Fibroblast of peridontal ligament (primary cell): ENCODE results near the gene DHRS9.
"Not testable (repeated sequence)": the region's sequence is repeated elsewhere in the genome, so short reads cannot be mapped to it uniquely, and the experiment has no call there.

Experiments
- DNase-seq: peaks from one replicate; pipeline ENCODE4 v3.0.0-alpha.2; 2010; ENCODE audit errors: extremely low read depth

The DHRS9 gene

DNA sequence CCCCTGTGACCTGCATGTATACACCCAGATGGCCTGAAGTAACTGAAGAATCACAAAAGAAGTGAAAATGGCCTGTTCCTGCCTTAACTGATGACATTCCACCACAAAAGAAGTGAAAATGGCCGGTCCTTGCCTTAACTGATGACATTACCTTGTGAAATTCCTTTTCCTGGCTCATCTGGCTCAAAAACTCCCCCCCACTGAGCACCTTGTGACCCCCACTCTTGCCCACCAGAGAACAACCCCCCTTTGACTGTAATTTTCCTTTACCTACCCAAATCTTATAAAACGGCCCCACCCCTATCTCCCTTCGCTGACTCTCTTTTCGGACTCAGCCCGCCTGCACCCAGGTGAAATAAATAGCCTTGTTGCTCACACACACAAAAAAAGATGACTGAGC lies 67.1 kb downstream of the DHRS9 start:
- not testable (repeated sequence) for DNase-seq

- DNase-seq: no peak
These were observed 67.6 kb downstream of the DHRS9 start for GRCh38 chr2:169136885-169137534.

GRCh38 chr2:169137924-169138323 lies 68.6 kb downstream of the DHRS9 start:
- no peak for DNase-seq

DNA sequence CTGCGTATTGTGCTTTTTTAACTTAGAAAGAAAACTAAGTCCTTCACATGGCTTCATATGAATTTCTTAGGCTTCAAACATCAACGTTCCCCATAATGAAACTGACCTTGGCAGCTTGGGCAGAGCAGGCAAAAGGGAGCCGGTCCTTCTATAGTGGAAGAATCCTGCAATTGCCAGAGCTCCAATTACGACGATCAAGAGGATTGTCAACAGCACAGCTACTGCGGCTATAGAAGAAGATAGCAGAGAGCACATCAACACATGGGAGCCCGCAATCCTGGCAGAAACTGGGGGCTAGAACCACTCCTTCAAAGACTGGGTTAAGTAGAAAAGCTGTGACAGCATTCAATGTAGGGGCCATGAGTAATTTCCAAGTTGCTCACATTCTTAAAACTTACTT lies 69.8 kb downstream of the DHRS9 start:
- no peak for DNase-seq

DNA sequence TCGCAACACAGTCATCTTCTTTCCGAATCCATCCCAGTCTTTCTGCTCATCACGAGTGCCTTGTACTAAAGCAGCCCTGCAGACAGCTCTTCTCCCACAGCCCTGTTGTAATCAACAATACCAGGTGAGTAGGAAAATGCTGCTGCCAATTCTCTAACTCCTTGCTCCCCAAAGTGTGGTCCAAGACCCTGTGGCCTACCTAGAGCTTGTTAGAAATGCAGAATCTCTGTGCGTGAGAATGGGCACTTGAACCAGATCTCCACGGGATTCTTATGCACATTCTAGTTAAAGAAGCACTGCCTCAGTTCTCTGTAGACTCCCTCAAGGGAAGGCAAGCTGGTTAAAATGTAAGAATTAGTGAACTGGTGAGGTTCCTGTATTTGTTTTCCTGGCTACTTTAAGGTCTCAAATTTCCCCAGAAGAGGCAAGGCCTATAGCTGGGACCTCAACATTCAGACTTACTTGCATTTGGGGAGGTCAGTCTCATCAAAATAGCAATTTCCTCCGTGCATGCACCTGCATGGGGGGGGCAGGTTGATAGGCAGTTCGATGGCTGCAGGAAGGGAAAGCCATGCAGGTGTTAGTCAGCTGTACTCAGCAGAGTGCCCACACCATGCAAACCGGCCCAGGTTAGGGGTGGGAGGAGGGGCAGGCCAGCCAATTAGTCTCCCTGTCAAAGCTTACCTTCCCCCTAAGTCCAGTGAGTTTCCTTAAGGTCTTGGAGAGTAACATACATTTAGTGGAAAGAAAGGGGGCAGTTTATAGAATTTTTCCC lies 70.8 kb downstream of the DHRS9 start:
- no peak for DNase-seq

DNA sequence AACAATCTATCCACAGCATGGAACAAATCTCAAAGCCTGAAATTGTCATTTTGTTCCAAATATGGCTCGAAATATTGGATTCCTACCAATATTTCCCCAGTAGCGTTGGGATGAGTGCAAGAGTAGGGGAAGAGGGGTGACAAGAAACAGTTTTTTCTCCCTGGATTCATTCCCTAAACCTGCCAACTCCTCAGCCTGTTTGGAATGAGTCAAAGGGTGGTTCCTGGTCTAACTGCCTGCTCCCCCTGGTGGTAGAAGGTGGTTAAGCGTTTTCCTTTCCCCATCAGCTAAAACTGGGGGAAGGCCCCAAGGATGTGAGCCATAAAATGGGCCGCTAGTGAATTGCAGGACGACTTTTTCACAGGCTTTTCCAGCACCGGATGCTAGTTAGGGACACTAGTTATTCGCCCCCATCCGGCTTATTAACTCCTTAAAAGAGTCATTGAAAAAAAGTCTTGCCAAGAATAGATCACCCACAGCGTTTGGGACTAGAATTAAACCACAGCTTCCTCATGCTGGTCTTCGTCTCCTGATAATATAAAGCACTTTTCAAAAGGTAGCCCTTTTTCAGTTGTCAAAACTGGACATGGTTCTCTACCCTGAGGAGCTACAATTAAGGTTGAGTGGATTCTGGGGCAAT lies 72.5 kb downstream of the DHRS9 start:
- DNase-seq: peak; percentile 56

DNA sequence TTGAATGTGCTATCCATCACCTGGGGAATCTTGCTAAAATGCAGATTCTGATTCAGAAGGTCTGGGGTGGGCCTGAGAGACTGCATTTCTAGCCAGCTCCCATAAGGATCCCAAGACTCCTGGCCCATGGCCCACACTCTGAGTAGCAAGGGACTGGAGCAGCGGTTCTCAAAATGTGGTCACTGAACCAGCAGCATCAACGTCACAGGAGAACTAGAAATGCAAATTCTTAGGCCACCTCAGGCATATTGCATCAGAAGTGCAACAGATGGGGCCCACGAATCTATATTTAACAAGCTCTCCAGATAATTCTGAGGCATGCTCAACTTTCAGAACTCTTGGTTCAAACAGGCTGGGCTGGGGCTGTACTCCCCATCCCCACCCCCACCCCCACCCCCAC lies 74.6 kb downstream of the DHRS9 start:
- DNase-seq: no peak
